VCaP (cell line): ENCODE results near the gene RAB18.

Source experiments
- H3K27ac ChIP-seq: fragments of 450-650 bp; 2 replicates; pipeline ENCODE4 v1.5.1; 2017
- CTCF ChIP-seq: fragments of 450-650 bp; conservative IDR thresholded peaks from 2 replicates; pipeline ENCODE4 v1.5.1; 2017; ENCODE audit warnings: mild to moderate bottlenecking, moderate library complexity

RAB18 gene

GRCh38 chr10:27537166-27537565, 33.1 kb downstream of the RAB18 start:
- H3K27ac ChIP-seq = peak overlapping the region; percentile 97
- no peak for TF ChIP-seq CTCF

GRCh38 chr10:27537787-27538186, 33.7 kb downstream of the RAB18 start:
- TF ChIP-seq CTCF = no peak
- peak overlapping the region; percentile 97 for H3K27ac ChIP-seq

DNA sequence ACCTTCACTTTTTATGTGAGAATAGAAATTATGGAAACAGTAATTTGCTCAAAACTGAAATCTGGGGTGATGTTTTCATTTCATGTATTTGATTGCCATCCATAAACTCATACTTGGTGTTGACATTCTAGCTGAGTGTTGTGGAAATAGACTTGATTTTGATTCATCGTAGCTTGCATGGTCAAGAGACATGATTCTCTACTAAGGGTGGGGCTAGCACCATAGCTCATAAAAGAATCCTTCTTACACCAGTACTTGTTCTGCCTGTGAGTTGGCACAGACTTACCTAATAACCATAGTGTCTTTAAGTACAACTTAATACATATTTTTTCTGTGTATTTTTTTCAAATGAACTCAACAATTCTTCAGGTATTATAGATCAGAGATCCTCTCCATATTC, 36.6 kb downstream of the RAB18 start:
- H3K27ac ChIP-seq = 0 out of 2 replicates have a peak overlapping the region, but pooled peaks have one; percentile 97

GRCh38 chr10:27541796-27542729, 38.0 kb downstream of the RAB18 start:
- no peak for TF ChIP-seq CTCF
- H3K27ac ChIP-seq = peak overlapping the region; percentile 97; the same call in 1 of the 2 replicates

More for the DNA sequence above, 36.6 kb downstream of the RAB18 start:
- TF ChIP-seq CTCF = no peak

DNA sequence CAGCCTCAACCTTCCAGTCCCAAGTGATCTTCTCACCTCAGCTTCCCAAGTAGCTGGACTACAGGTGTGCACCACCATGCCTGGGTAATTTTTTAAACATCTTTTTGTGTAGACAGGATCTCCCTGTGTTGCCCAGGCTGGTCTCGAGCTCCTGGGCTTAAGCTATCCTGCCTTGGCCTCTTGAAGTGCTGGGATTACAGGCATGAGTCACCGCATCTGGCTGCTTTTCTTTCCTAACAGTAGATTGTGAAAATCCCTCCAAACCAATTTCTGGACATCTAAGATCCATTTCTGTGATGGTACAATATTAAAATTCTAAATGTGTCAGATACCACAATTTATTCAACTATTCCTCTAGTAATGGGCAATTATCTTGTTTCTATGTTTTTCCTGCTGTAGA, 38.7 kb downstream of the RAB18 start:
- TF ChIP-seq CTCF = no peak

DNA sequence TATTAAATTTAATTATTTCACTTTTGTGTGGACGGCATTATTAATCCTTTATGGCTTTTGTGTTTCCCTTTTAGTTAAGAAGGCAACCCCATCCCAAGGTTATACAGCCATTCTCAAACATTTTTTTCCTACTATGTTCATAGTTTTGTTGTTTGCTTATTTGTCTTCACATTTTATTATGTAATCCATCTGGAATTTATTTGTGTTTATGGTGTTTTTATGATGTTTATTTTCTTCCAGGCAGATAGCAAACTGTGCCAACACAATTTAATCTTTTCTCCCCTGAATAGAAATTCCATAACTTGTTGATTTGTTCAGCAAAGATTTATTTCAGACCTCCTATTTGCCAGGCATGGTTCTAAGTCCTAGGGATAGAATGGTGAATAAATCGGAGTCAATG, 42.9 kb downstream of the RAB18 start:
- TF ChIP-seq CTCF = no peak
- peak overlapping the region; percentile 77 for H3K27ac ChIP-seq

More for the DNA sequence above, 38.7 kb downstream of the RAB18 start:
- peak overlapping the region; percentile 97; the same call in 1 of the 2 replicates for H3K27ac ChIP-seq

- no peak for TF ChIP-seq CTCF
- H3K27ac ChIP-seq = peak overlapping the region; percentile 77
These were observed 43.4 kb downstream of the RAB18 start for GRCh38 chr10:27547482-27547881.
